NCI-H510A (cell line): ENCODE results near the gene SMIM24.
"Not testable (repeated sequence)": the region's sequence is repeated elsewhere in the genome, so short reads cannot be mapped to it uniquely, and the experiment has no call there.

Source experiments
- DNase-seq: peaks from one replicate; lab custom pipeline; 2025; lab: John Stamatoyannopoulos, UW

The SMIM24 gene

GRCh38 chr19:3480383-3481091 lies at the start of gene SMIM24:
TSS of gene SMIM24 (minus strand) at chr19:3480525. CDS start at chr19:3480463, 62 bp downstream.
- no peak for DNase-seq

- not testable (repeated sequence) for DNase-seq
Measured at GRCh38 chr19:3529299-3529698, 49.0 kb upstream of the SMIM24 start.

GRCh38 chr19:3528539-3529211 lies 48.4 kb upstream of the SMIM24 start:
- DNase-seq: no peak

- DNase-seq: no peak
Measured at GRCh38 chr19:3528080-3528479, 47.8 kb upstream of the SMIM24 start.

GRCh38 chr19:3527238-3527910 lies 47.0 kb upstream of the SMIM24 start:
- DNase-seq: no peak

- DNase-seq: no peak
Measured at GRCh38 chr19:3526507-3527237, 46.3 kb upstream of the SMIM24 start.

- DNase-seq: no peak
Measured at GRCh38 chr19:3524904-3525451, 44.7 kb upstream of the SMIM24 start.

GRCh38 chr19:3524078-3524842 lies 43.9 kb upstream of the SMIM24 start:
- DNase-seq: no peak

GRCh38 chr19:3523361-3524077 lies 43.2 kb upstream of the SMIM24 start:
- DNase-seq: no peak

- DNase-seq: no peak
Measured at GRCh38 chr19:3522421-3523360, 42.4 kb upstream of the SMIM24 start.

GRCh38 chr19:3521104-3521445 lies 40.8 kb upstream of the SMIM24 start:
- no peak for DNase-seq

- DNase-seq: no peak
Measured at GRCh38 chr19:3520166-3521103, 40.1 kb upstream of the SMIM24 start.

GRCh38 chr19:3519126-3519525 lies 38.8 kb upstream of the SMIM24 start:
- DNase-seq: no peak

GRCh38 chr19:3518659-3519058 lies 38.3 kb upstream of the SMIM24 start:
- no peak for DNase-seq

- no peak for DNase-seq
Measured at GRCh38 chr19:3518255-3518654, 37.9 kb upstream of the SMIM24 start.

GRCh38 chr19:3517638-3518037 lies 37.3 kb upstream of the SMIM24 start:
- DNase-seq: no peak

- peak; percentile 74 for DNase-seq
Measured at GRCh38 chr19:3516675-3517207, 36.4 kb upstream of the SMIM24 start.

- DNase-seq: no peak
Measured at GRCh38 chr19:3515891-3516422, 35.6 kb upstream of the SMIM24 start.
